Measurements from ENCODE around the gene CASK. TPM values are rescaled to one million over a fixed set of nuclear protein-coding genes. Genes with fewer than 3 reads are reported as not detected.

CASK gene
- total RNA-seq, 1 donor from 2014 or later: 23.0 TPM

- Mint-ChIP-seq H3K9me3 (no peaks in the 10 kb centered on the region), H3K27me3 (no peaks in the 10 kb centered on the region), H3K36me3 (ENCODE audit: low read depth) (no peaks in the 10 kb centered on the region), H3K4me1 (no peaks in the 10 kb centered on the region), H3K4me3 (no peak overlapping the region), H3K27ac (no peak overlapping the region)
- no peak for TF ChIP-seq CTCF (IDR thresholded peaks at IDR 0.05)
- ChIA-PET POLR2A (no interaction called here), CTCF (no interaction called here)
- DNase-seq (no peak), ATAC-seq (ENCODE audit: low read depth) (no peak)
- intact Hi-C loops (cut with micrococcal nuclease): no loop called here
Observed at GRCh38 chrX:41478381-41478911, 444.9 kb downstream of the CASK start.

GRCh38 chrX:41475591-41476241 lies 447.6 kb downstream of the CASK start:
- no peak for DNase-seq
- no peak overlapping the region for H3K27ac Mint-ChIP-seq
- no peaks in the 10 kb centered on the region for H3K36me3 Mint-ChIP-seq (ENCODE audit: low read depth)
- ChIA-PET CTCF (no interaction called here), POLR2A (interaction anchor here (0.6 kb wide), 1 partner anchor 163 kb away, joined by 4 read pairs; no protein-coding TSS in a partner anchor)
- H3K27me3 Mint-ChIP-seq: no peaks in the 10 kb centered on the region
- no peak for TF ChIP-seq CTCF (IDR thresholded peaks at IDR 0.05)
- no peak overlapping the region for H3K4me3 Mint-ChIP-seq
- no peaks in the 10 kb centered on the region for H3K4me1 Mint-ChIP-seq
- no peak for ATAC-seq (ENCODE audit: low read depth)
- H3K9me3 Mint-ChIP-seq: no peaks in the 10 kb centered on the region
- intact Hi-C loops (cut with micrococcal nuclease): no loop called here

- Mint-ChIP-seq H3K27ac (no peak overlapping the region), H3K36me3 (ENCODE audit: low read depth) (no peaks in the 10 kb centered on the region), H3K4me3 (no peak overlapping the region), H3K9me3 (no peaks in the 10 kb centered on the region), H3K27me3 (no peaks in the 10 kb centered on the region), H3K4me1 (no peaks in the 10 kb centered on the region)
- POLR2A ChIA-PET: no interaction called here
- ATAC-seq (ENCODE audit: low read depth): no peak
- intact Hi-C loops (cut with micrococcal nuclease): no loop called here
- TF ChIP-seq CTCF (IDR thresholded peaks at IDR 0.05): no peak
- no peak for DNase-seq
- CTCF ChIA-PET: no interaction called here
Observed at GRCh38 chrX:41475191-41475590, 448.2 kb downstream of the CASK start.

- Mint-ChIP-seq H3K36me3 (ENCODE audit: low read depth) (no peaks in the 10 kb centered on the region), H3K27me3 (no peaks in the 10 kb centered on the region), H3K27ac (no peak overlapping the region), H3K4me1 (no peaks in the 10 kb centered on the region), H3K9me3 (no peaks in the 10 kb centered on the region), H3K4me3 (no peak overlapping the region)
- DNase-seq (no peak), ATAC-seq (ENCODE audit: low read depth) (no peak)
- no peak for TF ChIP-seq CTCF (IDR thresholded peaks at IDR 0.05)
- CTCF ChIA-PET: no interaction called here
- intact Hi-C loops (cut with micrococcal nuclease): no loop called here
- POLR2A ChIA-PET: no interaction called here
Observed at GRCh38 chrX:41474726-41475100, 448.6 kb downstream of the CASK start.

GRCh38 chrX:41473936-41474725 lies 449.2 kb downstream of the CASK start:
- H3K27me3 Mint-ChIP-seq: no peaks in the 10 kb centered on the region
- CTCF ChIA-PET: no interaction called here

More at GRCh38 chrX:41473936-41474725, 449.2 kb downstream of the CASK start:
- ATAC-seq (ENCODE audit: low read depth) (no peak), DNase-seq (no peak)
- no peaks in the 10 kb centered on the region for H3K36me3 Mint-ChIP-seq (ENCODE audit: low read depth)
- no peak overlapping the region for H3K4me3 Mint-ChIP-seq
- TF ChIP-seq CTCF (IDR thresholded peaks at IDR 0.05): no peak
- POLR2A ChIA-PET: no interaction called here
- no peaks in the 10 kb centered on the region for H3K9me3 Mint-ChIP-seq
- no peaks in the 10 kb centered on the region for H3K4me1 Mint-ChIP-seq
- intact Hi-C loops (cut with micrococcal nuclease): no loop called here
- no peak overlapping the region for H3K27ac Mint-ChIP-seq
